Lower leg skin (tissue), 4 donors: ENCODE results near the gene LAMB4. TPM values are rescaled to one million over a fixed set of nuclear protein-coding genes. Genes with fewer than 3 reads are reported as not detected.
A peak's percentile ranks its signal among the peaks of the same experiment; 100 is the strongest.

Experiments
- DNase-seq, 2 donors: peaks; one replicate each; pipeline ENCODE4 v3.0.0-alpha.2; 2019; ENCODE audit warnings: low spot score in 2 of 2
- H3K4me3 ChIP-seq: fragments of 200-600 bp; sonication (generic); 2 replicates; pipeline ENCODE4 v1.5.1; 2017; ENCODE audit warnings: mild to moderate bottlenecking, low read depth; ENCODE audit not compliant: poor library complexity, severe bottlenecking
- CTCF ChIP-seq, 3 donors: fragments of 450-650 bp; IDR thresholded peaks; one replicate each; pipeline ENCODE4 v1.5.1; 2016; ENCODE audit warnings: antibody characterized with exemption in 3 of 3, mild to moderate bottlenecking in 3 of 3, moderate library complexity in 2 of 3
- POLR2A ChIP-seq, 2 donors: fragments of 450-650 bp; IDR thresholded peaks; one replicate each; pipeline ENCODE4 v1.6.1; 2016 to 2017; ENCODE audit warnings: antibody characterized with exemption in 2 of 2, mild to moderate bottlenecking in 1 of 2, moderate library complexity in 1 of 2
- WGBS, 2 donors: methylation state at CpG; one replicate each; pipeline ENCODE4 v1.1.5; 2018; 5-methylcytosine and 5-hydroxymethylcytosine counted together
- intact Hi-C: fragments of 100-400 bp; cut with DNase I; formaldehyde crosslinking; loops from one replicate; pipeline ENCODE4 v1.15.0; 2023; ENCODE audit warnings: low total_unique reads
- total RNA-seq, 4 donors: library from RNA; depleted of rRNA; stranded (reverse); fragments of >200 nt; gene quantifications; one replicate each; pipeline ENCODE4 v1.1.0, GENCODE V29; 2016

Gene LAMB4
- total RNA-seq, 4 donors from 2014 or later: 125 to 306 (median 156) TPM

DNA sequence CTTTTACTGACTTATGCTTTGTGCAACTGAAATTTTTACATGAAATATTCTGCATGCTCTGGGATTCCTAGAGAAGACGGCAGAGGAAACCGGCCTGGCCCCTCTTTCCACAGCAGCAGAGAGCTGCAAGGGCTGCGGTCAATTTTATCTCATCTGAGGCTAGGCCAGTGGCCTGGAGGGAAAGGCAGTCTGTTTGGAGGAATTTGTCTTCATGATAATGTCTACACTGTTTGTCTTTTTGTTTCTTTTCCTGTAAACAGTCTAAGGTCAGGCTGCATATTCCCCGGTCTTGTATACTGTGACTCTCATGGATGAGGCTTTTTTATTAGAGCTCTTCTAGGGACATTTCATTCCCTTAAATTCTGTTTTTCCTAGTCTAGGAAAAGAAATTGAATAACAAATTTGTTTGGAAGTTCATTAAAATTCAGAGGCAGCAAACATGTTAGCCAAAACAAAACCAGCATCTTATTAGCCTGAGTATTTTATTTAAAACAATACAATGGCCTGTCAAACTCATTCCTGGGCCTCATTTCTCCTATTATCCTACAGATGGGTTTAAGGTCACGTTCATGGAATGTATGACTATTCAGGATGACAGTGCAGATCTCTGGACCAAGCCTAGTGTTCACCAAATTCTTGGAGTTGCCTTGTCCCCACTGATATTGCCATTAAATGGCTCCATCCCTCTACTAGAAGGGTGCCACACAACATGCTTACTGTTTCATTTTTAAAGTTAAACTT, 26.4 kb downstream of the LAMB4 start:
- WGBS, 2 donors: 91 to 94% methylated on average over 5 of the region's 5 CpGs
- no peak overlapping the region for H3K4me3 ChIP-seq
- peak in 1 of 2 donors; percentile 34 for DNase-seq
- intact Hi-C loops: no loop called here
- TF ChIP-seq CTCF (IDR thresholded peaks at IDR 0.05) (no peak), POLR2A (IDR thresholded peaks at IDR 0.05) (no peak)

DNA sequence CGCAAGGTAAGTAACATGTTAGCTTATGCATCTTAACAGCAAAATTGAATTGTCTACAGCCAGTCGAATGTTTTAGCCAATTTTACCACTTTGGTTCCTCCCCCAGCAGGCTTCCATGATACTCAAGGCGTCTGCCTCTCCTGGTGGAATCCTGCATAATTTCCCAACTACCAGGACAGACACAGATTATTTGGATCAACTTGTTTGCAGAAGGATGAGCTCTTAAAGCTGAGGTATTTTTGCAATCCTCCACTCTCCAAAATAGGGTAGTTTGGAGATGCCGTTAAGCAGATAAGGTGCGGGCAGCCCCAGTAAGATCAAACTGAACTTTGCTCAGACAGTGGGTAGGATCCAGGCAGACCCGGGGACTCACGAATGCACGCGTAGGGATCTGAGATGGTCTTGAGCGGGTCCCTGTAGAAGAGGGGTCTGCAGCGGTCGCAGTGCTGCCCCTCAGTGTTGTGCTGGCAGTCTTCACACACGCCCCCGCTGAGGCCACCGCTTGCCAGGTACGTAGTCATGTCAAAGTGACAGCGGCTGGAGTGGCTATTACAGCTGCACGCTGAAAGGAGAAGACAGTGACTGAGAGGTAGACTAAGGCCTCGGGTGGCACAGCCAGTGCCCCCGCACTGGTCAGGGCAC, 27.4 kb downstream of the LAMB4 start:
- no peak for TF ChIP-seq POLR2A (IDR thresholded peaks at IDR 0.05)
- no peak for TF ChIP-seq CTCF (IDR thresholded peaks at IDR 0.05)
- intact Hi-C loops: no loop called here
- 91 to 96% methylated on average over 20 of the region's 20 CpGs for WGBS, 2 donors
- peak in 1 of 2 donors; percentile 46 for DNase-seq
- H3K4me3 ChIP-seq: no peak overlapping the region

GRCh38 chr7:108101759-108102158, 28.4 kb downstream of the LAMB4 start:
- DNase-seq: no peak
- intact Hi-C loops: no loop called here
- H3K4me3 ChIP-seq: no peak overlapping the region
- TF ChIP-seq CTCF (IDR thresholded peaks at IDR 0.05): no peak
- no peak for TF ChIP-seq POLR2A (IDR thresholded peaks at IDR 0.05)
- 96 to 97% methylated on average over 3 of the region's 3 CpGs for WGBS, 2 donors

GRCh38 chr7:108099713-108100112, 30.4 kb downstream of the LAMB4 start:
- WGBS, 2 donors: 53 to 70% methylated on average over 1 of the region's 1 CpG
- no peak for DNase-seq
- no peak overlapping the region for H3K4me3 ChIP-seq
- intact Hi-C loops: no loop called here
- TF ChIP-seq CTCF (IDR thresholded peaks at IDR 0.05) (no peak), POLR2A (IDR thresholded peaks at IDR 0.05) (no peak)

DNA sequence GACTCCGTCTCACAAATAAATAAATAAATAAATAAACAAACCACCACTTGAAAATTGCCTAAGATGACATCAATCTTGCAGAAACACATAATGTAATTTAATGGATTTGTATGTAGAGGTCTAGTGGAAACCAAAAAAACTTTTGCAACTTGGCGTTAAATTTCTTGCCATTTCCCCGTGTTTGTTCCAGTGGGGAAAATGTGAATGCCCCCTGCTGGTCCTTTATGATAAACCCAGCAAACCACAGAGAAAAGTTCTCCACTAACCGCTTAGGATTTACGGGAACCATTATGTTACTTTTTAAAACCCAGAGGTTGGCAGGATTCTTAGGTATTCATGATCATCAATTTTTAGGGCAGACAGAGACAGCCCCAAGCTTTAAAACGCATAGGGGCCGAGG, 32.5 kb downstream of the LAMB4 start:
- intact Hi-C loops: no loop called here
- H3K4me3 ChIP-seq: no peak overlapping the region
- 88 to 90% methylated on average over 7 of the region's 7 CpGs for WGBS, 2 donors
- no peak for DNase-seq
- no peak for TF ChIP-seq CTCF (IDR thresholded peaks at IDR 0.05)
- no peak for TF ChIP-seq POLR2A (IDR thresholded peaks at IDR 0.05)
